ENCODE results near the gene PRKCE. TPM values are rescaled to one million over a fixed set of nuclear protein-coding genes. Genes with fewer than 3 reads are reported as not detected.

The PRKCE gene
- total RNA-seq, 1 experiment from 2014 or later = 12.1 TPM

- no peak for TF ChIP-seq CTCF (IDR thresholded peaks at IDR 0.05; ENCODE audit: unreplicated experiment)
- ChIA-PET POLR2A (no interaction called here), CTCF (no interaction called here)
- H3K27me3 Mint-ChIP-seq (ENCODE audit: insufficient read depth, unreplicated experiment) = no peaks in the 10 kb centered on the region
- no peaks in the 10 kb centered on the region for H3K36me3 Mint-ChIP-seq (ENCODE audit: insufficient read depth, unreplicated experiment)
- H3K27ac Mint-ChIP-seq (ENCODE audit: low read depth, unreplicated experiment) = no peak overlapping the region
- BruUV-seq (replicated peaks) = no TSS peak
- intact Hi-C loops (cut with micrococcal nuclease) = no loop called here
- H3K9me3 Mint-ChIP-seq (ENCODE audit: unreplicated experiment) = no peaks in the 10 kb centered on the region
- peaks cover 9% of the 10 kb centered on the region for H3K4me1 Mint-ChIP-seq (ENCODE audit: insufficient read depth, unreplicated experiment)
- no peak for DNase-seq (ENCODE audit: unreplicated experiment)
- H3K4me3 Mint-ChIP-seq (ENCODE audit: unreplicated experiment) = no peak overlapping the region
Measured at GRCh38 chr2:46157072-46157965, 505.8 kb downstream of the PRKCE start.

GRCh38 chr2:46157966-46158310 is 506.5 kb downstream of the PRKCE start:
- no peak for DNase-seq (ENCODE audit: unreplicated experiment)
- Mint-ChIP-seq H3K9me3 (ENCODE audit: unreplicated experiment) (no peaks in the 10 kb centered on the region), H3K27me3 (ENCODE audit: insufficient read depth, unreplicated experiment) (no peaks in the 10 kb centered on the region), H3K4me3 (ENCODE audit: unreplicated experiment) (no peak overlapping the region), H3K27ac (ENCODE audit: low read depth, unreplicated experiment) (no peak overlapping the region), H3K4me1 (ENCODE audit: insufficient read depth, unreplicated experiment) (peaks cover 9% of the 10 kb centered on the region), H3K36me3 (ENCODE audit: insufficient read depth, unreplicated experiment) (no peaks in the 10 kb centered on the region)
- ChIA-PET CTCF (no interaction called here), POLR2A (interaction anchor here (1.3 kb wide), 1 partner anchor 14 kb away, joined by 5 read pairs; no protein-coding TSS in a partner anchor)
- BruUV-seq (replicated peaks) = no TSS peak
- intact Hi-C loops (cut with micrococcal nuclease) = no loop called here
- TF ChIP-seq CTCF (IDR thresholded peaks at IDR 0.05; ENCODE audit: unreplicated experiment) = no peak

GRCh38 chr2:46158661-46159060 is 507.2 kb downstream of the PRKCE start:
- no peak overlapping the region for H3K4me3 Mint-ChIP-seq (ENCODE audit: unreplicated experiment)
- intact Hi-C loops (cut with micrococcal nuclease) = no loop called here
- no TSS peak for BruUV-seq (replicated peaks)
- H3K27me3 Mint-ChIP-seq (ENCODE audit: insufficient read depth, unreplicated experiment) = no peaks in the 10 kb centered on the region
- H3K27ac Mint-ChIP-seq (ENCODE audit: low read depth, unreplicated experiment) = no peak overlapping the region
- H3K4me1 Mint-ChIP-seq (ENCODE audit: insufficient read depth, unreplicated experiment) = peaks cover 11% of the 10 kb centered on the region
- CTCF ChIA-PET = no interaction called here
- H3K9me3 Mint-ChIP-seq (ENCODE audit: unreplicated experiment) = no peaks in the 10 kb centered on the region
- POLR2A ChIA-PET = interaction anchor here (1.3 kb wide), 1 partner anchor 13 kb away, joined by 5 read pairs; no protein-coding TSS in a partner anchor
- DNase-seq (ENCODE audit: unreplicated experiment) = no peak
- no peak for TF ChIP-seq CTCF (IDR thresholded peaks at IDR 0.05; ENCODE audit: unreplicated experiment)
- H3K36me3 Mint-ChIP-seq (ENCODE audit: insufficient read depth, unreplicated experiment) = no peaks in the 10 kb centered on the region

- DNase-seq (ENCODE audit: unreplicated experiment) = no peak
- POLR2A ChIA-PET = no interaction called here
- intact Hi-C loops (cut with micrococcal nuclease) = no loop called here
- no peak for TF ChIP-seq CTCF (IDR thresholded peaks at IDR 0.05; ENCODE audit: unreplicated experiment)
- peaks cover 28% of the 10 kb centered on the region for H3K4me1 Mint-ChIP-seq (ENCODE audit: insufficient read depth, unreplicated experiment)
- H3K27me3 Mint-ChIP-seq (ENCODE audit: insufficient read depth, unreplicated experiment) = no peaks in the 10 kb centered on the region
- H3K36me3 Mint-ChIP-seq (ENCODE audit: insufficient read depth, unreplicated experiment) = peaks cover 6% of the 10 kb centered on the region
- BruUV-seq (replicated peaks) = no TSS peak
- no peaks in the 10 kb centered on the region for H3K9me3 Mint-ChIP-seq (ENCODE audit: unreplicated experiment)
- H3K27ac Mint-ChIP-seq (ENCODE audit: low read depth, unreplicated experiment) = no peak overlapping the region
- H3K4me3 Mint-ChIP-seq (ENCODE audit: unreplicated experiment) = no peak overlapping the region
- CTCF ChIA-PET = interaction anchor here (0.6 kb wide), 1 partner anchor 14 kb away, joined by 3 read pairs; no protein-coding TSS in a partner anchor
Measured at GRCh38 chr2:46160326-46160725, 508.9 kb downstream of the PRKCE start.

All from MCF 10A (cell line).